IMR-90 (cell line): Measurements from ENCODE around the gene ATG5. TPM values are rescaled to one million over a fixed set of nuclear protein-coding genes. Genes with fewer than 3 reads are reported as not detected.

Experiments used
- ATAC-seq: fragments of 200-7000 bp; cut with Tn5 transposase; 2 replicates; pipeline ENCODE4 v1.9.1; 2020; ENCODE audit warnings: low read depth, mild to moderate bottlenecking, moderate library complexity
- BruUV-seq: library from RNA; stranded (reverse); fragments of 400-500 nt; replicated peaks from 2 replicates; lab custom pipeline; 2021; lab: Mats Ljungman, UMichigan
- CTCF ChIA-PET: fragments of 300-600 bp; formaldehyde crosslinking; extraction: SDS; loops from one replicate; lab custom pipeline; 2021; ENCODE audit warnings: antibody characterized with exemption; lab: Yijun Ruan, JAX
- POLR2A ChIA-PET: fragments of 300-600 bp; sonication (Branson Sonifier 250); formaldehyde crosslinking; loops from one replicate; lab custom pipeline; 2022; ENCODE audit warnings: antibody characterized with exemption; ENCODE audit not compliant: unreplicated experiment; lab: Charles Lee
- DNase-seq: peaks from one replicate; pipeline ENCODE4 v3.0.0; 2013
- H2AFZ ChIP-seq: replicated peaks from 2 replicates; pipeline ENCODE3; 2013; ENCODE audit warnings: low read length, mild to moderate bottlenecking; ENCODE audit not compliant: poor library complexity
- H2AK5ac ChIP-seq: 2 replicates; pipeline ENCODE4 v1.6.1; 2013; ENCODE audit warnings: low read depth, low read length, inconsistent platforms
- H2AK9ac ChIP-seq: replicated peaks from 2 replicates; pipeline ENCODE3; 2013; ENCODE audit warnings: mild to moderate bottlenecking, low read depth, low read length, moderate library complexity; ENCODE audit not compliant: poor library complexity
- H2BK120ac ChIP-seq: 2 replicates; pipeline ENCODE4 v1.6.1; 2013; ENCODE audit warnings: low read depth, low read length, inconsistent platforms
- H2BK15ac ChIP-seq: 3 replicates; pipeline ENCODE4 v1.6.1; 2013; ENCODE audit warnings: low read depth, low read length, inconsistent platforms
- H2BK20ac ChIP-seq: 2 replicates; pipeline ENCODE4 v1.6.1; 2013; ENCODE audit warnings: low read depth, mild to moderate bottlenecking, inconsistent platforms, low read length, moderate library complexity
- H2BK5ac ChIP-seq: 2 replicates; pipeline ENCODE4 v1.6.1; 2013; ENCODE audit warnings: mild to moderate bottlenecking, low read depth, low read length, inconsistent platforms; ENCODE audit not compliant: poor library complexity, severe bottlenecking
- H3K14ac ChIP-seq: replicated peaks from 2 replicates; pipeline ENCODE4 v1.6.1; 2013; ENCODE audit warnings: low read depth, low read length, inconsistent platforms
- H3K18ac ChIP-seq: 2 replicates; pipeline ENCODE4 v1.6.1; 2013; ENCODE audit warnings: low read depth, low read length, control low read depth
- H3K23ac ChIP-seq: 2 replicates; pipeline ENCODE4 v1.6.1; 2013; ENCODE audit warnings: low read depth, low read length, inconsistent platforms
- H3K27ac ChIP-seq: 2 replicates; pipeline ENCODE4 v1.5.1; 2013; ENCODE audit warnings: mild to moderate bottlenecking, control low read depth, low read length; ENCODE audit not compliant: insufficient read depth
- H3K27me3 ChIP-seq: 2 replicates; pipeline ENCODE4 v1.6.1; 2013; ENCODE audit warnings: low read length; ENCODE audit not compliant: control insufficient read depth, insufficient read depth
- H3K36me3 ChIP-seq: 2 replicates; pipeline ENCODE4 v1.6.1; 2013; ENCODE audit warnings: low read length, mixed read lengths; ENCODE audit not compliant: control insufficient read depth, insufficient read depth
- H3K4ac ChIP-seq: 2 replicates; pipeline ENCODE4 v1.6.1; 2013; ENCODE audit warnings: low read depth, low read length, inconsistent platforms
- H3K4me1 ChIP-seq: 2 replicates; pipeline ENCODE4 v1.6.1; 2013; ENCODE audit warnings: low read length, mixed read lengths; ENCODE audit not compliant: control insufficient read depth, insufficient read depth
- H3K4me2 ChIP-seq: 2 replicates; pipeline ENCODE4 v1.6.1; 2013; ENCODE audit warnings: low read depth, mild to moderate bottlenecking, control low read depth, low read length, moderate library complexity
- H3K4me3 ChIP-seq: 2 replicates; pipeline ENCODE4 v1.5.1; 2013; ENCODE audit warnings: low read depth, mild to moderate bottlenecking, control low read depth, low read length, moderate library complexity; ENCODE audit not compliant: insufficient read depth
- H3K56ac ChIP-seq: 2 replicates; pipeline ENCODE4 v1.6.1; 2013; ENCODE audit warnings: low read length, inconsistent platforms; ENCODE audit not compliant: insufficient read depth; ENCODE audit errors: extremely low read depth
- H3K79me1 ChIP-seq, 2 experiments: 2 replicates each; pipeline ENCODE4 v1.6.1; 2013; ENCODE audit warnings: low read length in 2 of 2, inconsistent platforms in 1 of 2, low read depth in 1 of 2
- H3K9ac ChIP-seq: 2 replicates; pipeline ENCODE4 v1.6.1; 2013; ENCODE audit warnings: low read depth, low read length, control low read depth
- H3K9me1 ChIP-seq: 2 replicates; pipeline ENCODE4 v1.6.1; 2013; ENCODE audit warnings: low read length, inconsistent platforms; ENCODE audit not compliant: insufficient read depth
- H3K9me3 ChIP-seq: 2 replicates; pipeline ENCODE4 v1.6.1; 2013; ENCODE audit warnings: low read length; ENCODE audit not compliant: control insufficient read depth, insufficient read depth
- H4K20me1 ChIP-seq: 2 replicates; pipeline ENCODE4 v1.6.1; 2013; ENCODE audit warnings: low read length, inconsistent platforms; ENCODE audit not compliant: insufficient read depth
- H4K5ac ChIP-seq: 2 replicates; pipeline ENCODE4 v1.6.1; 2013; ENCODE audit warnings: mild to moderate bottlenecking, low read depth, low read length, control low read depth
- H4K8ac ChIP-seq, 2 experiments: 2 replicates each; pipeline ENCODE4 v1.6.1; 2013; ENCODE audit warnings: low read depth in 2 of 2, low read length in 2 of 2, control low read depth in 1 of 2, inconsistent platforms in 1 of 2
- H4K91ac ChIP-seq: 2 replicates; pipeline ENCODE4 v1.6.1; 2013; ENCODE audit warnings: low read depth, low read length, inconsistent platforms; ENCODE audit not compliant: insufficient read depth
- CEBPB ChIP-seq: IDR thresholded peaks from 2 replicates; pipeline ENCODE4 v1.6.1; 2012; ENCODE audit warnings: low read depth, low read length, improper control_type of control experiment
- CHD1 ChIP-seq: IDR thresholded peaks from 2 replicates; pipeline ENCODE4 v1.6.1; 2012; ENCODE audit warnings: low read depth, low read length, improper control_type of control experiment
- ELK1 ChIP-seq: fragments of 150-350 bp; IDR thresholded peaks from 2 replicates; pipeline ENCODE4 v1.6.1; 2016; ENCODE audit warnings: low read depth, mild to moderate bottlenecking, low read length, moderate library complexity, borderline replicate concordance
- FOS ChIP-seq: fragments of 150-350 bp; IDR thresholded peaks from 2 replicates; pipeline ENCODE4 v1.6.1; 2016; ENCODE audit warnings: low read depth, low read length
- MAFK ChIP-seq: IDR thresholded peaks from 2 replicates; pipeline ENCODE4 v1.6.1; 2012; ENCODE audit warnings: low read depth, low read length, improper control_type of control experiment
- MAZ ChIP-seq: IDR thresholded peaks from 2 replicates; pipeline ENCODE4 v1.6.1; 2012; ENCODE audit warnings: low read depth, mild to moderate bottlenecking, low read length, improper control_type of control experiment, moderate library complexity, borderline replicate concordance
- MXI1 ChIP-seq: IDR thresholded peaks from 2 replicates; pipeline ENCODE4 v1.6.1; 2012; ENCODE audit warnings: low read depth, mild to moderate bottlenecking, low read length, moderate library complexity, borderline replicate concordance
- RFX5 ChIP-seq: IDR thresholded peaks from 2 replicates; pipeline ENCODE4 v1.8.0; 2012; ENCODE audit warnings: low read depth, mild to moderate bottlenecking, low read length, moderate library complexity
- SMC3 ChIP-seq: fragments of 150-350 bp; IDR thresholded peaks from 2 replicates; pipeline ENCODE4 v1.6.1; 2016; ENCODE audit warnings: low read depth, mild to moderate bottlenecking, antibody characterized with exemption, low read length, moderate library complexity
- USF2 ChIP-seq: fragments of 150-350 bp; IDR thresholded peaks from 2 replicates; pipeline ENCODE4 v1.6.1; 2017; ENCODE audit warnings: mild to moderate bottlenecking, antibody characterized with exemption, low read length, low read depth
- WGBS, 2 experiments: methylation state at CpG; one replicate each; pipeline versions ENCODE4 v1.1.5 to v1.1.7; 2013; ENCODE audit warnings: missing lambda C conversion rate in 2 of 2; ENCODE audit not compliant: insufficient read length in 1 of 2; ENCODE audit errors: extremely low coverage in 2 of 2; 5-methylcytosine and 5-hydroxymethylcytosine counted together
- dilution Hi-C: fragments of 300-500 bp; cut with HindIII; formaldehyde crosslinking; loops from one replicate; pipeline ENCODE4 v1.14.3; 2018; ENCODE audit warnings: low sequenced_read_pairs; ENCODE audit not compliant: unreplicated experiment
- in situ Hi-C: fragments of 300-500 bp; cut with MboI; formaldehyde crosslinking; loops from 3 replicates; pipeline ENCODE4 v1.14.3; 2019; ENCODE audit warnings: low sequenced_read_pairs, inconsistent platforms, mixed read lengths
- intact Hi-C: fragments of 100-400 bp; cut with micrococcal nuclease; formaldehyde crosslinking; loops from 2 replicates; pipeline ENCODE4 v1.10.0; 2022
- polyA plus RNA-seq, 3 experiments: library from polyadenylated mRNA; depleted of rRNA; stranded (reverse); fragments of >200 nt; gene quantifications; 2 replicates each; pipeline ENCODE4 v1.2.3, GENCODE V29; 2012; ENCODE audit warnings: low replicate concordance in 1 of 3
- total RNA-seq: library from RNA; depleted of rRNA; stranded (reverse); fragments of >200 nt; gene quantifications from 2 replicates; pipeline ENCODE4 v1.2.3, GENCODE V29; 2012

The ATG5 gene
- total and polyA plus RNA-seq, 2 of the 4 experiments (the other 2 are of a cell fraction), result 13.5 to 28.0 TPM

- H3K4me2 ChIP-seq, result no peak overlapping the region
- no peak overlapping the region for H3K23ac ChIP-seq
- H3K9me3 ChIP-seq, result no peaks in the 10 kb centered on the region
- peaks cover 16 to 21% of the 10 kb centered on the region in 2 experiments; a peak in 3 of 4 replicates for H3K79me1 ChIP-seq
- no peak overlapping the region for H4K91ac ChIP-seq
- no peak overlapping the region for H3K18ac ChIP-seq
- H2BK15ac ChIP-seq, result no peak overlapping the region
- H3K4ac ChIP-seq, result no peak overlapping the region
- H4K5ac ChIP-seq, result no peak overlapping the region
- TF ChIP-seq ELK1 (no peak), MAZ (no peak), CHD1 (no peak), MAFK (no peak), MXI1 (no peak), CEBPB (no peak), FOS (no peak), RFX5 (no peak), SMC3 (no peak), USF2 (no peak)
- no peak overlapping the region for H3K9ac ChIP-seq
- CTCF ChIA-PET, result no interaction called here
- H3K27ac ChIP-seq, result no peak overlapping the region
- intact Hi-C loops, result no loop called here
- in situ Hi-C loops, result no loop called here
- no peak overlapping the region for H2AK9ac ChIP-seq
- no peaks in the 10 kb centered on the region; the same call in 1 of the 2 replicates for H3K4me1 ChIP-seq
- H2BK20ac ChIP-seq, result no peak overlapping the region
- no peak overlapping the region for H2AFZ ChIP-seq
- ATAC-seq (no peak), DNase-seq (peak; percentile 35)
- dilution Hi-C loops, result no loop called here
- H3K56ac ChIP-seq, result no peak overlapping the region
- no peak overlapping the region for H4K8ac ChIP-seq
- no CpG with 5 or more reads among the region's 1 CpG for WGBS, 2 experiments
- no TSS peak for BruUV-seq
- no peak overlapping the region for H2AK5ac ChIP-seq
- peaks cover 6% of the 10 kb centered on the region for H3K36me3 ChIP-seq
- POLR2A ChIA-PET, result no interaction called here
- H3K27me3 ChIP-seq, result no peaks in the 10 kb centered on the region
- H3K14ac ChIP-seq, result no peak overlapping the region
- H4K20me1 ChIP-seq, result peaks cover 1% of the 10 kb centered on the region; the same call in 1 of the 2 replicates
- no peak overlapping the region for H2BK120ac ChIP-seq
- no peaks in the 10 kb centered on the region for H3K9me1 ChIP-seq
- H2BK5ac ChIP-seq, result no peak overlapping the region
- H3K4me3 ChIP-seq, result no peak overlapping the region
Observed at GRCh38 chr6:106279179-106279578, 46.4 kb downstream of the ATG5 start.
